ENCODE data around the gene PRKAR1A. TPM values are rescaled to one million over a fixed set of nuclear protein-coding genes. Genes with fewer than 3 reads are reported as not detected.

PRKAR1A gene
- total and polyA plus RNA-seq, 7 donors = 53.6 to 268 (median 206) TPM

DNA sequence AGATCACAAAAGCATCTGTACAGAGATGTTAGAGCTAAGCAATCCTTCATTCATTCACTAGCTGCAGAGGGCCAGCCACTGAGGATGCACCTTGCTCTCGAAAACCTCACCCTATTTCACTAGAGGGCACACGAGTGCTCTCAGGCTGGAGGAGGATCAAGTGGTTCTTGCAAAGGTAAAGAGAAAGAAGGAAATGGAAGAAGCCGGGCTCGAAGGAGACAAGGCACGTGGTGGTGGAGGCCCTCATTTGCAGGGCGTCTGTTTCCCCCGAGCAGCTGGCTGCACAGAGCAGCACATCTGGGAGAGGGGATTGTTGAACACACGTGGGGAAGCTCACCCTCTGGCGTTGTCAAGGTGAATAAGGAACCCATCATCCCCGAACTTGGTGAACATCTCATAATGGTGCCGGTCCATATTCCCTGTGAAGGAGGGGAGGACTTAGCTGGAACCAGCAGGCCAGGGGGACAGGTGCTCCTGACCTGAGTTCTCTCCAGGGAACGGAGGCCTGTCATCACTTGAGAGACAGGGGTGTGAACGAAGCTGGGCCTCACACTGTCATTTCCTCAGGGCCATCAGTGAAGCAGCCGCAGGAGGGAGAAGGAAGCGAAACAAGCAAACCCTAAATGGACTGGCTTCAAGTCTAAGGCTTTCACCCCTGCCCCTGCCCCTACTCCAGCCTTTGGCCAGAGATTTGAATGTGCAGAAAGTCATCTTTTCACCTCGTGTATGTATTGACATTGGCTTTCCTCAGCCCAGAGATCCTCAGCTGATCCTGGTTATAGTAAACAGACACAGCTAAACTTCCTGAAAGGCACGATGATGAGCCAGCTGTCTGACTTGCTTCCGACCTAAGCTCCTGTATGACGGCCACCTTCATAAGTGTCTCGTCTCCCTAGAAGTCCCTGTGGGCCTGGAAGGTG, 27.6 kb downstream of the PRKAR1A start:
- DNase-seq = no peak
- H3K27ac ChIP-seq = no peak overlapping the region
- TF ChIP-seq EP300 (IDR thresholded peaks at IDR 0.05) = no peak
- peak in 1 of 4 donors; percentile 16 for TF ChIP-seq POLR2AphosphoS5 (IDR thresholded peaks at IDR 0.05)
- H3K4me3 ChIP-seq = no peak overlapping the region
- no peaks in the 10 kb centered on the region for H3K9me3 ChIP-seq
- 63 to 71% methylated on average over 20 of the region's 20 CpGs for WGBS, 2 donors
- H3K27me3 ChIP-seq = no peaks in the 10 kb centered on the region
- H3K36me3 ChIP-seq = peaks cover 0 to 58% (median 24%) of the 10 kb centered on the region in 4 donors
- H3K4me1 ChIP-seq = no peaks in the 10 kb centered on the region
- intact Hi-C loops (cut with DNase I) = loop anchor here (5.0 kb wide), 1 partner anchor 222 kb away; no protein-coding TSS in a partner anchor

DNA sequence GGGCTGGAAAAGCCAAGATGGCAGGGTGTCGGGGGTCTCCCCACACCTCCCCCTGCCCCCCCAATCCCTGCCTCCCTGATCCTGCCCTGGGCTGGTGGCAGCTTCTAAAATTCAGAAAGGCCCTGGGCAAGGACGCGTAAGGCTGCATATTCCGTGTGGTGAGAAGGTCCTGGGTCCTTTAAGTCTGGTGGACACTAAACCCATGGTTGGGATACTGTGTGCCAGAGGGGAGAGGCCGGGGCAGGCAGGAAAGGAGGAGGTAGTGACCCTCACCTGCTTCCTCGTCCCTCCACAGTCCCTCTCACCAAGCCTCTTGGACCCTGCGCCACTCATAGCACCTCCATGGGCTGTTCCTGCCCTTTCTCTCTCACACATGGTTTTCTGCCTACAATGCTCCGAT, 28.8 kb downstream of the PRKAR1A start:
- DNase-seq = no peak
- no peaks in the 10 kb centered on the region for H3K4me1 ChIP-seq
- H3K36me3 ChIP-seq = peaks cover 0 to 48% (median 13%) of the 10 kb centered on the region in 4 donors
- TF ChIP-seq, protein P1, sequence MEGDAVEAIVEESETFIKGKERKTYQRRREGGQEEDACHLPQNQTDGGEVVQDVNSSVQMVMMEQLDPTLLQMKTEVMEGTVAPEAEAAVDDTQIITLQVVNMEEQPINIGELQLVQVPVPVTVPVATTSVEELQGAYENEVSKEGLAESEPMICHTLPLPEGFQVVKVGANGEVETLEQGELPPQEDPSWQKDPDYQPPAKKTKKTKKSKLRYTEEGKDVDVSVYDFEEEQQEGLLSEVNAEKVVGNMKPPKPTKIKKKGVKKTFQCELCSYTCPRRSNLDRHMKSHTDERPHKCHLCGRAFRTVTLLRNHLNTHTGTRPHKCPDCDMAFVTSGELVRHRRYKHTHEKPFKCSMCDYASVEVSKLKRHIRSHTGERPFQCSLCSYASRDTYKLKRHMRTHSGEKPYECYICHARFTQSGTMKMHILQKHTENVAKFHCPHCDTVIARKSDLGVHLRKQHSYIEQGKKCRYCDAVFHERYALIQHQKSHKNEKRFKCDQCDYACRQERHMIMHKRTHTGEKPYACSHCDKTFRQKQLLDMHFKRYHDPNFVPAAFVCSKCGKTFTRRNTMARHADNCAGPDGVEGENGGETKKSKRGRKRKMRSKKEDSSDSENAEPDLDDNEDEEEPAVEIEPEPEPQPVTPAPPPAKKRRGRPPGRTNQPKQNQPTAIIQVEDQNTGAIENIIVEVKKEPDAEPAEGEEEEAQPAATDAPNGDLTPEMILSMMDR (IDR thresholded peaks at IDR 0.05) = no peak
- no peak for TF ChIP-seq POLR2AphosphoS5 (IDR thresholded peaks at IDR 0.05)
- no peak for TF ChIP-seq POLR2A (IDR thresholded peaks at IDR 0.05)
- TF ChIP-seq EP300 (IDR thresholded peaks at IDR 0.05) = no peak
- intact Hi-C loops (cut with DNase I) = no loop called here
- H3K9me3 ChIP-seq = no peaks in the 10 kb centered on the region
- H3K27ac ChIP-seq = no peak overlapping the region
- 86 to 94% methylated on average over 8 of the region's 8 CpGs for WGBS, 2 donors
- H3K4me3 ChIP-seq = no peak overlapping the region
- no peaks in the 10 kb centered on the region for H3K27me3 ChIP-seq

DNA sequence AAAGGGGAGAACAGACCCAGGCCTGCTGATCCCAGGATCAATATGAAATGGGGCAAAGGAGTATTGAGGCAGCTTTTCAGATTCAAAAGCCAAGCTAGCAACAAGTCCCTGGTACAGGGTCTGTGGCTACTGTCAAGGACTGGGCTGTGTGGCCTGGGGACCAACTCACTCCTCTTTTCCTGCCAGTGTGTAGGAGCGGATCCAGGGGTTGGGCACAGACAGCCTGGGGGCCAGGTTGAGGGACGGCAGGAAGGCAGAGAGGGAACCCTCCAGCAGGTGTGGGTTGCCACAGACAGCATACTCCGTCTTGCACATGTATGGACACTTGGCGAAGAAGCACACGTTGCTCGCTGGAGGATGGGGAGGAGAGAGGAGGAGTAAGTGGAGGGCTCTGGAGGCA, 29.6 kb downstream of the PRKAR1A start:
- Histone ChIP-seq H3K27me3 (no peaks in the 10 kb centered on the region), H3K9me3 (no peaks in the 10 kb centered on the region), H3K4me1 (no peaks in the 10 kb centered on the region), H3K27ac (no peak overlapping the region), H3K36me3 (peaks cover 0 to 40% (median 10%) of the 10 kb centered on the region in 4 donors), H3K4me3 (no peak overlapping the region)
- WGBS, 2 donors = 91 to 94% methylated on average over 6 of the region's 6 CpGs
- intact Hi-C loops (cut with DNase I) = no loop called here
- DNase-seq = no peak
- TF ChIP-seq POLR2AphosphoS5 (IDR thresholded peaks at IDR 0.05) = no peak
- TF ChIP-seq, protein P1 (IDR thresholded peaks at IDR 0.05) = no peak
- no peak for TF ChIP-seq POLR2A (IDR thresholded peaks at IDR 0.05)
- TF ChIP-seq EP300 (IDR thresholded peaks at IDR 0.05) = no peak

DNA sequence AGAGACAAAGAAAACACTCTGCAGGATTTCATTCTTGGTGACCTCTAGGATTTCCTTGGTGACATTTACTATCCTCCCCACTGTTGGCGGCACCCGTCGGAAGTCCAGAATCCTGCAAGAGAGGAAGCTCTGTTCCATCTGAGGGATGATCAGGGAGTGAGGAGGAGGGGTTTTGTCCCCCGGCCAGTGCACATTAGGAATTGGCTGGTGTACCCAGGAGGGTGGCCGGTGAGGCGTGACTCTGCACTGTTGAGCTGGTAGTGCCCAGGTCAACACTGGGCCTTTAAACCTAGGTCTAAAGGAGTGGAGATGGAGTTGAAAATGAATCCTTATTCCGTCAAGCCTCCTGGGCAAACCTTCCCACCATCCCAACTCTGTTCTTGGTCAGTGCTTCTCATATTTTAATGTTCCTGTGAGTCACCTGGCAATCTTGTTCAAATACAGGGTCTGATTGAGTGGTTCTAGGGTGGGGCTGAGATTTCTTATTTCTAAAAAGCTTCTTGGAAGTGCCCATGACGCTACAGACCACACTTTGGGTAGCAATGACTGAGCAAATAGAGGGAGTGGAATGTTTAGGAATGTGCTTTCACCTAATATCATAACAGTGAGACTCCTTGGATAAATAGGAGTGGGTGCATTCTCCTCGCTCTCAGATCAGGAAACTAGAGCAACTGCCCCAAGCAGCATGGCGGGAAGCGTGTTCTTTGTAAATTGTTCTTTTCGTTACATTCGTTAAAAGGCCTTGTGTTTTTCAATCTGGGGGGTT, 30.7 kb downstream of the PRKAR1A start:
- H3K9me3 ChIP-seq = no peaks in the 10 kb centered on the region
- H3K4me3 ChIP-seq = no peak overlapping the region
- no peak overlapping the region for H3K27ac ChIP-seq
- 95 to 96% methylated on average over 13 of the region's 13 CpGs for WGBS, 2 donors
- no peaks in the 10 kb centered on the region for H3K4me1 ChIP-seq
- intact Hi-C loops (cut with DNase I) = no loop called here
- TF ChIP-seq POLR2A (IDR thresholded peaks at IDR 0.05) (no peak), EP300 (IDR thresholded peaks at IDR 0.05) (no peak), POLR2AphosphoS5 (IDR thresholded peaks at IDR 0.05) (no peak)
- TF ChIP-seq, protein P1 (IDR thresholded peaks at IDR 0.05) = no peak
- DNase-seq = no peak
- peaks cover 0 to 29% (median 7%) of the 10 kb centered on the region in 4 donors for H3K36me3 ChIP-seq
- no peaks in the 10 kb centered on the region for H3K27me3 ChIP-seq
